HG02610 (cell line): ENCODE measurements around the gene PIK3CG.
"Not testable (repeated sequence)": the region's sequence is repeated elsewhere in the genome, so short reads cannot be mapped to it uniquely, and the experiment has no call there.

Experiments used
- ATAC-seq: cut with Tn5 transposase; IDR thresholded peaks from one replicate; pipeline ENCODE4 v1.9.1; 2021; ENCODE audit warnings: mild to moderate bottlenecking, moderate library complexity; ENCODE audit not compliant: unreplicated experiment

The PIK3CG gene

DNA sequence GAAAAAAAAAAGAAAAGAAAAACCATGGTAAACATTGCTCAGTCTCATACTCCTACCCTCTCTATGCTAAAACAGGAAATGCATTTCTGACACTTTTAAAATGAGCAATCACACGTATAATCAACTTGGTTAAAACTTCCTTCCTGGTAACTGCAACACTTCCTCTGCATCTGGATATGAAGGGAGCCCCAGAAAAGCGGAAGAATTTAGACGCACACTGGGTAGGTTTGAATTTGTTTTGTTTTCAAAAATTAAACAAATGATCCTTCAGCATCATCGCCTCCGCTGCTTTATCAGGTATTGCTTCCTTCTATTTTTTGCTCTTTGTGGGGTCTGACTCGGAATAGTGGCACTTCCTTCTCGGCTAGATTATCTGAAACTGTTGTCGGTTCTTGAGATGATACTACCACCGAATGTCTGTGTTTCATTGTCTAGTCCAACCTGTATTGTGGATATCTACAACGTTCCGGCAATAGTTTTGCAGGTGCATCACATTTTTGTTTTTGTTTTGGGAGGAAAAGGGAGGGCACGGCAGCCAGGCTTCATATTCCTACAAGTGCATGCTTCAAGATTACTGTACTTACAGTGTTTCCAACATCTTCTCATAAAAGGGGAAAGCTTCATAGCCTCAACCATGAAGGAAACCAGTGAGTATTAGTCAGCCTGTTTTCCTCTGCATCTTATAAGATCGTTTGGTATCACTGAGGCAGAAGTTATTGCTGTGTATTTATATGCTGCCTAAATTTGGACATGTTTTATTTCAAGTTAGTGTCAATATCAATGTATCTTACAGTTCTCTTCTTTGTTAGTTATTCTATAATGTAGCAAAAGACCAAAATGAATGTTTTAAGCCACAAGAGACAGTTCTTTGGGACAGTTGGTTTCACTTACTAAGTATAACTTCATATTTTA, at the start of gene PIK3CG:
PIK3CG (plus strand) TSS at position 153 of the 912 bp plus-strand sequence. CDS start 2,280 bp downstream, outside the sequence.
- ATAC-seq: peak; percentile 64

DNA sequence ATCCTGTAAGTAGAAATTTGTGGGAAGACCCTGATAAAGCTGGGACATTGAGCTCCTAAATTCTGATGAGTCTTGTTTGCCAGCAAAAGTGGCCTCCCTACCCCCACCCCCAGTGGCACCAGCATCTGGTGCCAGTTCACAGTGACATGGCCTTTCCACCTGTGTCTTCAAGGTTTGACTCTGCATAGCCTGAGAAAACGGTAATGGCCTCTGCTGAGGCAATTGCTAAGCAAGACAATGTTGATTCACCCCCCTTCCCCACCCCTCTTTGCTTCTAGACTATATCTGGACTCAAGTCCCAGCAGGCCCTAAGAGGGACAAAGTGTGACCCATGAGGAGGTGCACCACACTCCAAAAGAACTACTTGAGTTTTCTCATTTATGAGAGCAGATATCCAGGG, 48.0 kb upstream of the PIK3CG start:
- no peak for ATAC-seq

GRCh38 chr7:106818736-106819135, 46.3 kb upstream of the PIK3CG start:
- ATAC-seq: no peak

DNA sequence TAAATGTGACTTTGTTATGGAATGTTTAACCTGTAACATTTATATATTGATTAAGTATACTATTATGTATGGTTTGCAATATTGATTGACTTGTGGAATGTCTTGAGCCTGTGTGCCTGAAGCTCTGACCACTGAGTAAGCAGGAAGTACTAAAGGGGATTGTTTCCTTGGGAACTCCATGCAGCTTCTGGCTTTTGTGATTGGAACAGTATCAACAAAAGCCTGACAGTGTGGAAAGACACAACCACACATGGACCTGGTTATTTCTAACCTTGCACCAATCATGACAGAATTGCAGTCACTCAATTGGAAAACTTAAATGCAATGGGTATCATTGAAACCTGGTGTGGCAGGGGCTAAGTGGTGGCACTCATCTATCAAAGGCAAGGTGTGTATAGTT, 45.5 kb upstream of the PIK3CG start:
- ATAC-seq: no peak

- ATAC-seq: no peak
Measured at GRCh38 chr7:106820321-106821217, 44.5 kb upstream of the PIK3CG start.

- no peak for ATAC-seq
Measured at GRCh38 chr7:106823631-106824030, 41.5 kb upstream of the PIK3CG start.

- ATAC-seq: no peak
Measured at GRCh38 chr7:106824458-106824857, 40.6 kb upstream of the PIK3CG start.

GRCh38 chr7:106827626-106828025, 37.5 kb upstream of the PIK3CG start:
- no peak for ATAC-seq

GRCh38 chr7:106829496-106829895, 35.6 kb upstream of the PIK3CG start:
- ATAC-seq: no peak

DNA sequence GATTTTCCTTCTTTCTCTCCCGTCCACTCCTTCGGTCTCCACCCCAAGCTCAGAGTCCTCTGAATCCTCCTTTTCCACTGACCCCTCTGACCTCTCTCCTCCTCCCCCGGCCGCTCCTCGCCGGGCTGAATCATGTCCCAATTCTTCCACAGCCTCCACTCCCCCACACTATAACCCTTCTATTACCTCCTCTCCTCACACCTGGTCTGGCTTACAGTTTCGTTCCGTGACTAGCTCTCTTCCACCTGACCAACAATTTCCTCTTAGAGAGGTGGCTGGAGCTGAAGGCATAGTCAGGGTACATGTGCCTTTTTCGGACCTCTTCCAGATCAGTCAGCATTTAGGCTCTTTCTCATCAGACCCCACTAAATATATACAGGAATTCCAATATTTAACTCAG, 34.2 kb upstream of the PIK3CG start:
- ATAC-seq: not testable (repeated sequence)

DNA sequence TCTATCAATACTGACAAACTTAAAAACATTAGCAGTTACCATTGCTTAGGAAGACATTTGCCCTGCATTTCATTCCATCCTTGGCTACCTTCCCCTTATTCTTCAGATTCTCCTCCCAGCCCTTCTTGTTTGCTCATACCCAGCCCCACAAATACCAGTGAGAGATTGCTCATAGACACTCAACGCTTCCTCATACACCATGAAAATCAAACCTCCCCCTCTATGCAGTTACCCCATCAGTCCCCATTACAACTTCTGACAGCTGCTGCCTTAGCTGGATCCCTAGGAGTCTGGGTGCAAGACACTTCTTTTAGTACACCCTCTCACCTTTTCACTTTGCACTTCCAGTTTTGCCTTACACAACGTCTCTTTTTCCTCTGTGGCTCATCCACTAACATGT, 28.3 kb upstream of the PIK3CG start:
- no peak for ATAC-seq

DNA sequence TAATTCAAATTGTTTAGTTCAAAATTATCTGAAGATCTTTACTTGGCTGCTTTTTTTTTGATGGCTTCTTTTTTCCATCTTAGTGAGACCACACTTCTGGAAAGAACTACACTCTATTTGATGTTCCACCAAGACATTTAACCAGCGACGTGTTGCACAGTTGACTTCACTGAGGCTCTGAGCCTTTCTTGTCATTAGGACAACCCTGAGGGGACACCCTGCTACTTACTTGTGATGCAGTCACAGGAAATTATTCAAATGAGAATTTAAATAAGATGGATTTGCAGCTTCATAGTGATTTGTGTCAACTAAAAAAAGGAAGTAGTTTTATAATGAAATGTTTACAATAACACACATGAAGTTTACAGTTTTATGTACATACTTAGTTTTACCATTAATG, 25.6 kb upstream of the PIK3CG start:
- ATAC-seq: no peak

DNA sequence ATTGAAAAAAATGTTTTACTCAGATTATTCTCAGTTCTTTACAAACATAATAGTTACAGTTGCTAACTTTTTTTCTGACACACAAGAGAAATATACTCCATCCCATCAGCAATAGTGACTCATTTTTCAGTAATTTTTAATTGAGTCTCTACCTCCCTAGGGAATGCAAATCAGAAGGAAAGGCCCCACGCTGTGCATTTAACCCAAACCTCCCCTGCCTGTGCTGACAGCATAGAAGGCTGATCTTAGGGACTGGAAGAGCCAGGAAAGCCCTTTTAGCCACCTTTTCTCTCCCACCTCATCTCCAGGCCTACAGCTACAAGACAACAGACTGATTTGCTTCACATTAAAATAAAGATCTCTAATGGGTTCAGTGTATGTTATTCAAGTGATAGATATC, 24.7 kb upstream of the PIK3CG start:
- ATAC-seq: no peak

DNA sequence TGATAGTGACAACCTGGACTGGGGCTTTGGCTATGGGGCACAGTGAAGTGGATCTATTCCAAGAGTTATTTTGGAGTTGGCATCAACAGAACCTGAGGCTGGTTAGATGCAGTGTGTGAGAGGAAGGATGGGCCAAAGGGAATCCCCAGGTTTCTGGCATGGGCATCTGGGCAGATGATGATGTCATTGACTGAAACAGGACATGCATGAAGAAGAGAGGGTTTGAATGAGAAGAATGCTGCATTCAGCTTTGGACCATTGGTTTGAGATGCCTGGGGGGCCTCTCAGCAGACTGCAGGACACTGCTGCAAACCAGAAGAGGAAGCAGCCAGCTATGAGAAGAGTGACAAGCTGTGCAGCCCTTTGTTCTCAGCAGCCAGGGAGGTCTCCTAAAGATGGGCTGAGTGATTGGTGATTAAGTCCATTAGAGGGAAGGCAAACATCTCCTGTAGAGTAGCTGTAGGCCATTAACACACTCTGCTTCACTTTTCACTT, 23.1 kb upstream of the PIK3CG start:
- no peak for ATAC-seq

- ATAC-seq: no peak
Measured at GRCh38 chr7:106844279-106844997, 20.6 kb upstream of the PIK3CG start.

- no peak for ATAC-seq
Measured at GRCh38 chr7:106848049-106848448, 17.0 kb upstream of the PIK3CG start.

DNA sequence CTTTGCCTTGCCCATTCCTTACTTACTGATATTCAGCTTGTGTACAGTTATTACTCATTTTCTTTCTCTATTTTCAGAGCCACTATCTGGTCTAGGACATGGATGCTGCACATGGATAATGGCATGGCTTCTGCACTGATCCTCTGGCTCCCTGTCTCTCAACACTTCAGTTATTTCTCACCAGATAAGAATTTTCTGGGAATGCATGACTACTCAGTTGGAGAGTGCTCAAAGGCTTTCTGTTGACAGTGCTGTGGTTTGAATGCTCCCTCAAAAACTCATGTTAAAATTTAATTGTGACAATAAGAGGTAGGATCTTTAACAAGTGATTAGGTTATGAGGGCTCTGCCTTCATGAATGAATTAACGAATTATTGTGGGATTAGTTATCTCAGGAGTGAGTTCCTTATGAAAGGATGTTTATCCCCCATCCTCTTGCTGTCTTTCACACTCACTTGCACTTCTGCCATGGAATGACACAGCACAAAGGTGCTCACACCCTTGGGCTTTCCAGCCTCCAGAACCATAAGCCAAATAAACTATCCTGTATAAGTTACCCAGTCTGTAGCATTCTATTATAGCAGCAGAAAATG, 16.1 kb upstream of the PIK3CG start:
- ATAC-seq: no peak

- not testable (repeated sequence) for ATAC-seq
Measured at GRCh38 chr7:106851632-106852031, 13.4 kb upstream of the PIK3CG start.

- no peak for ATAC-seq
Measured at GRCh38 chr7:106853250-106853908, 11.7 kb upstream of the PIK3CG start.

DNA sequence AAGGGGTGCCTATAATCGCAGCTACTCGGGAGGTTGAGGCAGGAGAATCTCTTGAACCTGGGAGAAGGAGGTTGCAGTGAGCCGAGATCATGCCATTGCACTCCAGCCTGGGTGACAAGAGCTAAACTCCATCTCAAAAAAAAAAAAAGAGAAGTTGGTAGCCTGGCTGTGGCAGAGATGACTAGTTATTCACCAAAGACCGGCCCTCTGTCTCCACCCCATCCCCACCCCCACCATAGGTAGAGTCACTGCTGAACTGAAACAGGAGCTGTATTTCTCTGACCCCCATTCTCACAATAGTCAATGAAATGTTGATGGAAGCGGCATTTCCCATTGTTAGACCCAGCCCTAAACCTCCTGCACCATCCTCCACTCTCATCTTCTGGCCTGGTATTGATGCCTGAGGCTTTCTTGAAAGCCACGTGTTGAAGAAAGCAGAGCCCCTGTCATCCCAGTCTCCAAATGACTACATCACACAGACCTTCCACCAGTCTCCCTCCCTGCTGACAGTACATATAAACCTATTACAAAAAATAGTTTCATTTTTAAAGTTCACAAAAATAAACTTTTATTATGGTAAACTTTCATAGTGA, 9.4 kb upstream of the PIK3CG start:
- peak; percentile 46 for ATAC-seq
